ENCODE measurements around the gene SMAP2. TPM values are rescaled to one million over a fixed set of nuclear protein-coding genes. Genes with fewer than 3 reads are reported as not detected.

SMAP2 gene
- total and polyA plus RNA-seq, 2 donors (not counting 3 experiments of a cell fraction or from before 2014, with no cell fraction given) = 8.0 to 11.1 TPM

DNA sequence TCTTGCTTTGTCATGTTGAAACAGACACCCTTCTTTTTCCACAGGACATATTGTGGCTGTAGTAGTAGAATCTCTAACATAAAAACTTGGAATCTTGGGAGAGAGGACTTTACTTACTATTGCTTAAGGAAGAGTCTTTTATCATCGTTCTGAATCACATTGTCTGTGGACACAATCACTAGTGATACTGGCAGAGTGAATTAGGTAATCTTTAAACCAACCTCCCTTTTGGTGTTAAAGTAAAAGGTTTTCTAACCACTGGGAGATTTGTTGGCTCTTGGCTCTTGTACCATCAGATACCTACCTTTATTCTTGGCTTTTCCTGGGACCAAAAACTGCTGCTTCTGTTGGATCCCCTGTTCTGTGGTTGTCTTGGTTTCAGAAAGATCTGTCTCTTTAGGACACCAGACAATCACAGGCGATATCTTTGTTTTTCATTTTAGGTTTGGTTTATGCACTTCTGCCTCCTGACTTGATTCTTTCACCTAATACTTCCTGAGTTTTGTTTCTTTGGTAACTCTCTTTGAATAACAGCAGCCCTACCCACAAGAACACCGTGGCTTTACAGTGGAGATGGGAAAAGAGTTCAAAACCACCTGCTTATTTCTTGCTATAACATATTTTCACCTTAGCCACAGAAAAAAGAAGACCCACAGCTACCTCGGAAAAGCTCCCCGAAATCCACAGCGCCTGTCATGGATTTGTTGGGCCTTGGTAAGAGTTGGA, 40.2 kb downstream of the SMAP2 start:
- Histone ChIP-seq H3K4me2 (ENCODE audit: insufficient read depth, low read length) (no peak overlapping the region), H3K36me3 (ENCODE audit: control insufficient read depth in 2 of 2, extremely low read depth in 1 of 2, insufficient read depth in 2 of 2, low read length in 2 of 2) (peaks cover 0 to 3% of the 10 kb centered on the region in 2 experiments), H3K4me3 (replicated peaks in 1 of 3; ENCODE audit: insufficient read depth in 1 of 3, low read depth in 1 of 3, low read length in 3 of 3) (no peak overlapping the region), H3K27ac (ENCODE audit: insufficient read depth, low read depth, low read length) (no peak overlapping the region), H4K20me1 (replicated peaks; ENCODE audit: control insufficient read depth, extremely low read depth, insufficient read depth, low read length) (no peaks in the 10 kb centered on the region), H3K79me2 (ENCODE audit: control insufficient read depth, insufficient read depth, low read length) (no peaks in the 10 kb centered on the region), H2AFZ (ENCODE audit: low read depth, low read length) (no peak overlapping the region), H3K9me1 (replicated peaks; ENCODE audit: control insufficient read depth, extremely low read depth, insufficient read depth, low read length) (no peaks in the 10 kb centered on the region), H3K9me3 (replicated peaks; ENCODE audit: control insufficient read depth, insufficient read depth, low read length) (no peaks in the 10 kb centered on the region), H3K9ac (replicated peaks; ENCODE audit: extremely low read depth, insufficient read depth, low read length) (no peak overlapping the region), H3K4me1 (ENCODE audit: control insufficient read depth, extremely low read depth, insufficient read depth, low read length) (no peaks in the 10 kb centered on the region), H3K27me3 (ENCODE audit: control insufficient read depth in 2 of 2, insufficient read depth in 2 of 2, low read length in 2 of 2) (no peaks in the 10 kb centered on the region)
- POLR2A ChIA-PET = no interaction called here
- intact Hi-C loops (cut with micrococcal nuclease) = no loop called here
- no TSS peak for BruUV-seq (replicated peaks)
- FAIRE-seq = no peak
- TF ChIP-seq MYC (IDR thresholded peaks at IDR 0.05; ENCODE audit: low read depth, low read length) (no peak), GATA2 (IDR thresholded peaks at IDR 0.05; ENCODE audit: insufficient read depth, insufficient read length, low read depth, low read length) (no peak)
- TF ChIP-seq, protein P1, sequence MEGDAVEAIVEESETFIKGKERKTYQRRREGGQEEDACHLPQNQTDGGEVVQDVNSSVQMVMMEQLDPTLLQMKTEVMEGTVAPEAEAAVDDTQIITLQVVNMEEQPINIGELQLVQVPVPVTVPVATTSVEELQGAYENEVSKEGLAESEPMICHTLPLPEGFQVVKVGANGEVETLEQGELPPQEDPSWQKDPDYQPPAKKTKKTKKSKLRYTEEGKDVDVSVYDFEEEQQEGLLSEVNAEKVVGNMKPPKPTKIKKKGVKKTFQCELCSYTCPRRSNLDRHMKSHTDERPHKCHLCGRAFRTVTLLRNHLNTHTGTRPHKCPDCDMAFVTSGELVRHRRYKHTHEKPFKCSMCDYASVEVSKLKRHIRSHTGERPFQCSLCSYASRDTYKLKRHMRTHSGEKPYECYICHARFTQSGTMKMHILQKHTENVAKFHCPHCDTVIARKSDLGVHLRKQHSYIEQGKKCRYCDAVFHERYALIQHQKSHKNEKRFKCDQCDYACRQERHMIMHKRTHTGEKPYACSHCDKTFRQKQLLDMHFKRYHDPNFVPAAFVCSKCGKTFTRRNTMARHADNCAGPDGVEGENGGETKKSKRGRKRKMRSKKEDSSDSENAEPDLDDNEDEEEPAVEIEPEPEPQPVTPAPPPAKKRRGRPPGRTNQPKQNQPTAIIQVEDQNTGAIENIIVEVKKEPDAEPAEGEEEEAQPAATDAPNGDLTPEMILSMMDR (IDR thresholded peaks at IDR 0.05; ENCODE audit: extremely low read depth in 1 of 2, insufficient read depth in 1 of 2, low read depth in 1 of 2, low read length in 2 of 2) = no peak
- dilution Hi-C loops (cut with MboI; ENCODE audit: extremely low pct_ligation_motif_present, low sequenced_read_pairs) = no loop called here
- no peak for DNase-seq (ENCODE audit: low read depth, low spot score)
- CTCF ChIA-PET = interaction anchor here (0.9 kb wide), 1 partner anchor 9 kb away, joined by 3 read pairs; no protein-coding TSS in a partner anchor

DNA sequence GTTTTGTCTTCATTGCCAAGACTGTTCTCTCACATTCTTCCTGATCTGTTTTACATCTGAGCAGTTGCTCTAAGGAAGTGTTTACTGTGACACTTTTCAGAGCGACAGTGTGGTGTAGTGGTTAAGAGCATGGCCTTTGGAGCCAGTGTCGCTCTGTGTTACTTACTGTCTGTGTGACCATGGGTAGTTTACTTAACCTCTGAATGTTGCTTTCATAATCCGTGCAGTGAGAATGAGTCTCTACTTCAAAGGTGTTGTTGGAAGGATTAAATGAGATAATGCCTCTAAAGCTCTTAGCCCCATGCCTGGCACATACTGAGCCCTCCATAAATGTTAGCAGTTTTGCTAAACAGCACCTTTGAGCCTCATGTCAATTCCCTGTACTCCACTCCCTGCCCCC, 40.8 kb downstream of the SMAP2 start:
- H3K9me3 ChIP-seq (replicated peaks; ENCODE audit: control insufficient read depth, insufficient read depth, low read length) = no peaks in the 10 kb centered on the region
- no peaks in the 10 kb centered on the region for H3K4me1 ChIP-seq (ENCODE audit: control insufficient read depth, extremely low read depth, insufficient read depth, low read length)
- no peak overlapping the region for H2AFZ ChIP-seq (ENCODE audit: low read depth, low read length)
- DNase-seq (ENCODE audit: low read depth, low spot score) = no peak
- TF ChIP-seq EZH2 (IDR thresholded peaks at IDR 0.05; ENCODE audit: borderline replicate concordance, low read depth, low read length, severe bottlenecking) = no peak
- no peak for TF ChIP-seq MAX (IDR thresholded peaks at IDR 0.05; ENCODE audit: insufficient read depth, insufficient read length)
- TF ChIP-seq MYC (IDR thresholded peaks at IDR 0.05; ENCODE audit: low read depth, low read length) = no peak
- no peak for TF ChIP-seq JUN (IDR thresholded peaks at IDR 0.05; ENCODE audit: borderline replicate concordance, insufficient read depth, insufficient read length, low read depth)
- no peak for TF ChIP-seq GATA2 (IDR thresholded peaks at IDR 0.05; ENCODE audit: insufficient read depth, insufficient read length, low read depth, low read length)
- no peak for TF ChIP-seq POLR2A (IDR thresholded peaks at IDR 0.05; ENCODE audit: low read depth, low read length)
- TF ChIP-seq POLR2AphosphoS5 (IDR thresholded peaks at IDR 0.05; ENCODE audit: insufficient read depth, low read depth, low read length) = no peak
- no peak for TF ChIP-seq FOS (IDR thresholded peaks at IDR 0.05; ENCODE audit: borderline replicate concordance, insufficient read depth, low read length)
- TF ChIP-seq, protein P1 (IDR thresholded peaks at IDR 0.05; ENCODE audit: extremely low read depth in 1 of 2, insufficient read depth in 1 of 2, low read depth in 1 of 2, low read length in 2 of 2) = no peak
- no peaks in the 10 kb centered on the region for H4K20me1 ChIP-seq (replicated peaks; ENCODE audit: control insufficient read depth, extremely low read depth, insufficient read depth, low read length)
- H3K36me3 ChIP-seq (ENCODE audit: control insufficient read depth in 2 of 2, extremely low read depth in 1 of 2, insufficient read depth in 2 of 2, low read length in 2 of 2) = peaks cover 0 to 3% of the 10 kb centered on the region in 2 experiments
- no peak overlapping the region for H3K4me3 ChIP-seq (replicated peaks in 1 of 3; ENCODE audit: insufficient read depth in 1 of 3, low read depth in 1 of 3, low read length in 3 of 3)
- BruUV-seq (replicated peaks) = no TSS peak
- dilution Hi-C loops (cut with MboI; ENCODE audit: extremely low pct_ligation_motif_present, low sequenced_read_pairs) (no loop called here), intact Hi-C loops (cut with micrococcal nuclease) (no loop called here)
- ChIA-PET POLR2A (no interaction called here), CTCF (interaction anchor here (0.9 kb wide), 1 partner anchor 10 kb away, joined by 3 read pairs; no protein-coding TSS in a partner anchor)
- no peak overlapping the region for H3K27ac ChIP-seq (ENCODE audit: insufficient read depth, low read depth, low read length)
- H3K4me2 ChIP-seq (ENCODE audit: insufficient read depth, low read length) = no peak overlapping the region
- H3K9ac ChIP-seq (replicated peaks; ENCODE audit: extremely low read depth, insufficient read depth, low read length) = no peak overlapping the region
- H3K79me2 ChIP-seq (ENCODE audit: control insufficient read depth, insufficient read depth, low read length) = no peaks in the 10 kb centered on the region
- H3K9me1 ChIP-seq (replicated peaks; ENCODE audit: control insufficient read depth, extremely low read depth, insufficient read depth, low read length) = no peaks in the 10 kb centered on the region
- FAIRE-seq = no peak
- no peaks in the 10 kb centered on the region for H3K27me3 ChIP-seq (ENCODE audit: control insufficient read depth in 2 of 2, insufficient read depth in 2 of 2, low read length in 2 of 2)
